ENCODE measurements around the gene SCN9A. TPM values are rescaled to one million over a fixed set of nuclear protein-coding genes. Genes with fewer than 3 reads are reported as not detected.

The SCN9A gene
- total RNA-seq, 2 experiments from 2014 or later: not detected

- no peaks in the 10 kb centered on the region for H3K9me2 ChIP-seq (ENCODE audit: insufficient read depth, low read length)
- no peaks in the 10 kb centered on the region for H3K79me2 ChIP-seq (ENCODE audit: insufficient read depth, low read depth, low read length)
- no peaks in the 10 kb centered on the region for H3K4me1 ChIP-seq (ENCODE audit: insufficient read depth, low read length, poor library complexity, severe bottlenecking)
- H4K20me1 ChIP-seq (ENCODE audit: insufficient read depth, low read length): no peaks in the 10 kb centered on the region
- no peak for DNase-seq (ENCODE audit: low spot score)
- H3K36me3 ChIP-seq (ENCODE audit: insufficient read depth, low read length): no peaks in the 10 kb centered on the region
- H3K9me3 ChIP-seq (ENCODE audit: low read length): no peaks in the 10 kb centered on the region
- H3K27ac ChIP-seq (ENCODE audit: low read depth, low read length, poor library complexity, severe bottlenecking): no peak overlapping the region
- H3K4me3 ChIP-seq (ENCODE audit: low read depth, low read length, poor library complexity, severe bottlenecking): no peak overlapping the region
- CTCF ChIA-PET (ENCODE audit: unreplicated experiment): no interaction called here
- TF ChIP-seq CTCF (conservative IDR thresholded peaks at IDR 0.05; ENCODE audit: low read length) (peak; percentile 64), EZH2phosphoT487 (IDR thresholded peaks at IDR 0.05; ENCODE audit: borderline replicate concordance, low read depth, low read length) (no peak)
- H2AFZ ChIP-seq (ENCODE audit: low read length): no peak overlapping the region
- intact Hi-C loops (cut with micrococcal nuclease; ENCODE audit: unreplicated experiment): no loop called here
- no TSS peak for BruUV-seq (replicated peaks)
- POLR2A ChIA-PET: interaction anchor here (0.7 to 1.0 kb wide), 2 partner anchors 12 to 14 kb away, joined by 3 read pairs; no protein-coding TSS in a partner anchor
- H3K4me2 ChIP-seq (ENCODE audit: low read length): no peak overlapping the region
These were observed 194.0 kb downstream of the SCN9A start for GRCh38 chr2:166181813-166182154.

GRCh38 chr2:166180951-166181812, 194.6 kb downstream of the SCN9A start:
- Histone ChIP-seq H3K36me3 (ENCODE audit: insufficient read depth, low read length) (no peaks in the 10 kb centered on the region), H3K4me3 (ENCODE audit: low read depth, low read length, poor library complexity, severe bottlenecking) (no peak overlapping the region), H3K9me3 (ENCODE audit: low read length) (no peaks in the 10 kb centered on the region), H4K20me1 (ENCODE audit: insufficient read depth, low read length) (no peaks in the 10 kb centered on the region), H3K9me2 (ENCODE audit: insufficient read depth, low read length) (no peaks in the 10 kb centered on the region), H3K27ac (ENCODE audit: low read depth, low read length, poor library complexity, severe bottlenecking) (no peak overlapping the region), H3K79me2 (ENCODE audit: insufficient read depth, low read depth, low read length) (no peaks in the 10 kb centered on the region), H3K4me1 (ENCODE audit: insufficient read depth, low read length, poor library complexity, severe bottlenecking) (no peaks in the 10 kb centered on the region), H2AFZ (ENCODE audit: low read length) (no peak overlapping the region), H3K4me2 (ENCODE audit: low read length) (no peak overlapping the region)
- peak; percentile 45 for DNase-seq (ENCODE audit: low spot score)
- POLR2A ChIA-PET: interaction anchor here (0.6 to 1.0 kb wide), 2 partner anchors 13 to 24 kb away, joined by 3 read pairs; no protein-coding TSS in a partner anchor
- TF ChIP-seq CTCF (conservative IDR thresholded peaks at IDR 0.05; ENCODE audit: low read length) (peak; percentile 78), EZH2phosphoT487 (IDR thresholded peaks at IDR 0.05; ENCODE audit: borderline replicate concordance, low read depth, low read length) (no peak)
- intact Hi-C loops (cut with micrococcal nuclease; ENCODE audit: unreplicated experiment): no loop called here
- BruUV-seq (replicated peaks): no TSS peak
- CTCF ChIA-PET (ENCODE audit: unreplicated experiment): no interaction called here

GRCh38 chr2:166179201-166179600, 196.5 kb downstream of the SCN9A start:
- ChIA-PET POLR2A (no interaction called here), CTCF (ENCODE audit: unreplicated experiment) (no interaction called here)
- H2AFZ ChIP-seq (ENCODE audit: low read length): no peak overlapping the region
- no peaks in the 10 kb centered on the region for H3K9me2 ChIP-seq (ENCODE audit: insufficient read depth, low read length)
- intact Hi-C loops (cut with micrococcal nuclease; ENCODE audit: unreplicated experiment): no loop called here
- no peaks in the 10 kb centered on the region for H4K20me1 ChIP-seq (ENCODE audit: insufficient read depth, low read length)
- no TSS peak for BruUV-seq (replicated peaks)
- TF ChIP-seq CTCF (conservative IDR thresholded peaks at IDR 0.05; ENCODE audit: low read length) (peak; percentile 54; the same call in 1 of the 2 replicates), EZH2phosphoT487 (IDR thresholded peaks at IDR 0.05; ENCODE audit: borderline replicate concordance, low read depth, low read length) (no peak)
- no peaks in the 10 kb centered on the region for H3K4me1 ChIP-seq (ENCODE audit: insufficient read depth, low read length, poor library complexity, severe bottlenecking)
- DNase-seq (ENCODE audit: low spot score): no peak
- no peaks in the 10 kb centered on the region for H3K79me2 ChIP-seq (ENCODE audit: insufficient read depth, low read depth, low read length)
- H3K4me2 ChIP-seq (ENCODE audit: low read length): no peak overlapping the region
- H3K27ac ChIP-seq (ENCODE audit: low read depth, low read length, poor library complexity, severe bottlenecking): no peak overlapping the region
- no peak overlapping the region for H3K4me3 ChIP-seq (ENCODE audit: low read depth, low read length, poor library complexity, severe bottlenecking)
- no peaks in the 10 kb centered on the region for H3K9me3 ChIP-seq (ENCODE audit: low read length)
- H3K36me3 ChIP-seq (ENCODE audit: insufficient read depth, low read length): no peaks in the 10 kb centered on the region

Data from OCI-LY7 (cell line).